ENCODE data around the gene SLC16A2. TPM values are rescaled to one million over a fixed set of nuclear protein-coding genes. Genes with fewer than 3 reads are reported as not detected.
"Not testable (repeated sequence)": the region's sequence is repeated elsewhere in the genome, so short reads cannot be mapped to it uniquely, and the experiment has no call there.

The SLC16A2 gene
- total RNA-seq, 4 donors from 2014 or later = 2.7 to 4.3 (median 3.2) TPM

DNA sequence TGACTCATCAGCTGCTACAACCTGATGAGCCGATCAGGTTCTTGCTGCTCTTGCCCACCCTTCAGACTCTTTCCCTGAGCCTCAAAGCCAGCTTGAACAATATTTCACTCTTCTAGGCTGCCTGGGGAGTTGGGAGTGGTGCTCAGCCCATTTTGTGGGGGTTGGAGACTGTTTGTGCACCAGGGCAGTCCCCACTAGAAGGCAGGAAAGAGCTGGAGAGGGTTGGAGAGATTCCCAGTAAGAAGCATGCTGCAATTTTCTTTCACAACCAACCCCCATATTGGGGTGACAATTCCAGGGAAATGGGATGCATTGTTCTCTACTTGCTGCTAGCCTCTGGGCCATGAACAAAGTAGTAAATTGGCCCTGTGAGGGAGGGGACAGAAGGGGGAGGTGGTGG lies 44.1 kb downstream of the SLC16A2 start:
- intact Hi-C loops (cut with DNase I; ENCODE audit: low total_unique reads) = no loop called here
- WGBS, 2 donors = 81 to 100% methylated on average over 1 of the region's 1 CpG
- no peak overlapping the region for H3K4me3 ChIP-seq (ENCODE audit: low read depth, poor library complexity, severe bottlenecking)
- TF ChIP-seq, protein P1, sequence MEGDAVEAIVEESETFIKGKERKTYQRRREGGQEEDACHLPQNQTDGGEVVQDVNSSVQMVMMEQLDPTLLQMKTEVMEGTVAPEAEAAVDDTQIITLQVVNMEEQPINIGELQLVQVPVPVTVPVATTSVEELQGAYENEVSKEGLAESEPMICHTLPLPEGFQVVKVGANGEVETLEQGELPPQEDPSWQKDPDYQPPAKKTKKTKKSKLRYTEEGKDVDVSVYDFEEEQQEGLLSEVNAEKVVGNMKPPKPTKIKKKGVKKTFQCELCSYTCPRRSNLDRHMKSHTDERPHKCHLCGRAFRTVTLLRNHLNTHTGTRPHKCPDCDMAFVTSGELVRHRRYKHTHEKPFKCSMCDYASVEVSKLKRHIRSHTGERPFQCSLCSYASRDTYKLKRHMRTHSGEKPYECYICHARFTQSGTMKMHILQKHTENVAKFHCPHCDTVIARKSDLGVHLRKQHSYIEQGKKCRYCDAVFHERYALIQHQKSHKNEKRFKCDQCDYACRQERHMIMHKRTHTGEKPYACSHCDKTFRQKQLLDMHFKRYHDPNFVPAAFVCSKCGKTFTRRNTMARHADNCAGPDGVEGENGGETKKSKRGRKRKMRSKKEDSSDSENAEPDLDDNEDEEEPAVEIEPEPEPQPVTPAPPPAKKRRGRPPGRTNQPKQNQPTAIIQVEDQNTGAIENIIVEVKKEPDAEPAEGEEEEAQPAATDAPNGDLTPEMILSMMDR (IDR thresholded peaks at IDR 0.05) = no peak
- no peak for TF ChIP-seq POLR2A (IDR thresholded peaks at IDR 0.05)
- no peak for DNase-seq (ENCODE audit: low spot score in 2 of 2)

DNA sequence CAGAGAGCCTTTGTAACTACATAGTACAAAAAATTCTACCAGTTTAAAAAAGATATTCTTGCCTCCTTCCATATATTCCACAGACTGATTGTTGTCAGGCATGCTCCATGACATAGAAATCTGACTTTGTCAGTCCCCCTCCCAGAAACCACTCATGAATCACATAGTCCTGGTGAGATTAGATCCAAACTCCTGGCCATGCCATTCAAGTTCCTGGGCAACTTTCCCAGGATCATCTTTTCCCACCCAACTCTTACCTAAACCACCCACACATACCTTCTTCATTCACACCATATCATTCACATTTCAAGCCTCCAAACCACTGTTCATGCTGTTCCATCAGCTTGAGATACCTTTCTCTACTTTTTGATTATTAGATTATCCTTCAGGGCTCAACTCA lies 46.4 kb downstream of the SLC16A2 start:
- DNase-seq (ENCODE audit: low spot score in 2 of 2) = no peak
- intact Hi-C loops (cut with DNase I; ENCODE audit: low total_unique reads) = no loop called here
- TF ChIP-seq POLR2A (IDR thresholded peaks at IDR 0.05) = no peak
- TF ChIP-seq, protein P1 (IDR thresholded peaks at IDR 0.05) = no peak

DNA sequence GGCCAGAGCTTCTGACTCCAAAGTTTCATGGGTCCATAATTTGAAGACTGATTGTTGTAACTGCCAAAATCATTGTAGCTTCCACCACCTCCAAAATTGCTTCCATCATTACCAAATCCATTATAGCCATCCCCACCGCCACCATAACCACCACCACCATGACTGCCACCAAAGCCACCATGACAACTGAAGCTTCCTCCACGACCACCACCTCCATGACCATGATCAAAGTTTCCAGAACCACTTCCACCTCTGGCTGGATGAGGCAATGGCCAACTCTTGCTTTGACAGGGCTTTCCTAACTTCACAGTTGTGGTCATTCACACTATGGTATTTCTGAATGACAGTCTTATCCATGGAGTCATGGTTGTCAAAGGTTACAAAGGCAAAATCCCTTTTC lies 51.8 kb downstream of the SLC16A2 start:
- intact Hi-C loops (cut with DNase I; ENCODE audit: low total_unique reads); H3K4me3 ChIP-seq (ENCODE audit: low read depth, poor library complexity, severe bottlenecking); DNase-seq (ENCODE audit: low spot score in 2 of 2): not testable (repeated sequence)
- WGBS, 2 donors = 70 to 90% methylated on average over 2 of the region's 2 CpGs

More for the DNA sequence above, 46.4 kb downstream of the SLC16A2 start:
- H3K4me3 ChIP-seq (ENCODE audit: low read depth, poor library complexity, severe bottlenecking) = no peak overlapping the region

DNA sequence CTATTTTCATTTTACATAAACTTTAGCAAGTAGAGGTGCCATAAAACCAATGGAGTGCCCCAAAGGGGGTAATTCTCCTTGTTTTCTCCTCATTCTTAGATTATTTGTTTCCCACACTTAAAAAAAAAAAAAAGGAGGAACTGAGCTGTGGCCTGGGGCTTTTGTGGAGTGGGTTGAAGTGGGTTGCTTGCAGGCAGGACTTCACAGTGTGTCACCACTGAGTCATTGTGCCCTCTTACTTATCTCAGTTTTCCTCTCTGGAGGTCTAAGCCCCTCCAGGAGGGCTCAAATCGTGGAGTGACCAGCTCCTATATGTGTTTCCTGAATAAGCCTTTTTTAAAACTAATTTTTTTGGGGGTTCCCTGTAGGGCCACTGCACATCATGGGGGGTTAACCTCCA lies 69.0 kb downstream of the SLC16A2 start:
- intact Hi-C loops (cut with DNase I; ENCODE audit: low total_unique reads) = no loop called here
- no peak overlapping the region for H3K4me3 ChIP-seq (ENCODE audit: low read depth, poor library complexity, severe bottlenecking)
- 73 to 92% methylated on average over 1 of the region's 1 CpG for WGBS, 2 donors
- no peak for DNase-seq (ENCODE audit: low spot score in 2 of 2)
- TF ChIP-seq, protein P1 (IDR thresholded peaks at IDR 0.05) = no peak
- no peak for TF ChIP-seq POLR2A (IDR thresholded peaks at IDR 0.05)

DNA sequence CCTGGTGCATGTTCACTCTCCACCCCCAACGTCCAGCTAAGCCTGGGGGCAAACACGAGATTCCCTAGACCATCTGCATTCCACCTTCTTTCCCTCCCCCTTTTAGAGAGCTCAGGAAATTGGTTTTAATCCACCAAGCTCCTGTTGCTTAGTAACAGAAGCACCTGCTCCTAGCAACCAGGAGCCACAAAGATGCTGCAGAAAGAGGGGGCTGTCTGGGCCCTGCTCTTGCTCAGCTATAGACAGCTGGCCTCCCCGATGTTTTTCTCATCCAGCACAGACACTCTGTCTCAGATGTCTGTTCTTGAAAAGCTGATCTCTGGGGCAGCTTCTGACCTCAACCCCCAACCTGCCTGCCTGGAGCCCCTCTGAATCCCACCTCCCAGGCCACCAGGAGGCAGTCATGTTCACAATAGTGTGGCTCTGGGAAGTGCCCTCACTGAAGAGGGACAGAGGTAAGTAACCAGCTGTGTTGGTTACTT lies 71.5 kb downstream of the SLC16A2 start:
- TF ChIP-seq POLR2A (IDR thresholded peaks at IDR 0.05) = no peak
- TF ChIP-seq, protein P1 (IDR thresholded peaks at IDR 0.05) = no peak
- H3K4me3 ChIP-seq (ENCODE audit: low read depth, poor library complexity, severe bottlenecking) = no peak overlapping the region
- 58 to 80% methylated on average over 3 of the region's 3 CpGs for WGBS, 2 donors
- intact Hi-C loops (cut with DNase I; ENCODE audit: low total_unique reads) = no loop called here
- no peak for DNase-seq (ENCODE audit: low spot score in 2 of 2)

DNA sequence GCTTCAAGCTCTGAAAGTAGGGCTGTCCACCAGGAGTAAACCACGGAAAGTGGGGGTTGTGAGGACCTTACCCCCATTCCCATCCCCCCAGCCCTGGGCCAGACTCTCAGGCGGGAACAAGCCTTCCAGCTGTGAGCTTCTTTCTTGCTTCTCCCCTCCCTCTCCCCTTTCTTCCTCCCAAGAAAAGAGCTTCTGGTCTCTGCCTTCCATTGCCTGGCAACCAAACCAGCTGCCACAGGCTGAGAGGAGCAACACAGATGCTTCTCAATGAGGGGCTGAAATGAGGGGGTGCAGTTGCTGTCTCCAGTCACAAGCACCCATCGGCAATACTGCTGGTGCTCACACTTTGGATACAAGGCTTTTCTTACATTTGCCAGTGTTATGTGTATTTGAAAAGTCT lies 72.5 kb downstream of the SLC16A2 start:
- intact Hi-C loops (cut with DNase I; ENCODE audit: low total_unique reads) = no loop called here
- no peak overlapping the region for H3K4me3 ChIP-seq (ENCODE audit: low read depth, poor library complexity, severe bottlenecking)
- 63 to 77% methylated on average over 3 of the region's 3 CpGs for WGBS, 2 donors
- no peak for TF ChIP-seq POLR2A (IDR thresholded peaks at IDR 0.05)
- TF ChIP-seq, protein P1 (IDR thresholded peaks at IDR 0.05) = no peak
- DNase-seq (ENCODE audit: low spot score in 2 of 2) = no peak

Data from lower leg skin (tissue), 4 donors.